ENCODE data around the gene AQP7.
"Not testable (repeated sequence)": the region's sequence is repeated elsewhere in the genome, so short reads cannot be mapped to it uniquely, and the experiment has no call there.

The AQP7 gene

GRCh38 chr9:33393581-33393980 is 8.8 kb downstream of the AQP7 start:
- no peak for DNase-seq

- not testable (repeated sequence) for DNase-seq
Observed at GRCh38 chr9:33392591-33393021, 9.8 kb downstream of the AQP7 start.

- DNase-seq: peak; percentile 17
Observed at GRCh38 chr9:33391111-33391771, 11.1 kb downstream of the AQP7 start.

- no peak for DNase-seq
Observed at GRCh38 chr9:33388110-33388994, 14.0 kb downstream of the AQP7 start.

- not testable (repeated sequence) for DNase-seq
Observed at GRCh38 chr9:33386998-33387397, 15.4 kb downstream of the AQP7 start.

- not testable (repeated sequence) for DNase-seq
Observed at GRCh38 chr9:33386641-33386996, 15.7 kb downstream of the AQP7 start.

- DNase-seq: not testable (repeated sequence)
Observed at GRCh38 chr9:33385979-33386640, 16.3 kb downstream of the AQP7 start.

- not testable (repeated sequence) for DNase-seq
Observed at GRCh38 chr9:33385536-33385935, 16.8 kb downstream of the AQP7 start.

GRCh38 chr9:33383396-33383795 is 19.0 kb downstream of the AQP7 start:
- DNase-seq: not testable (repeated sequence)

GRCh38 chr9:33382397-33382796 is 20.0 kb downstream of the AQP7 start:
- DNase-seq: not testable (repeated sequence)

GRCh38 chr9:33381231-33381791 is 21.1 kb downstream of the AQP7 start:
- DNase-seq: no peak

GRCh38 chr9:33380390-33381094 is 21.8 kb downstream of the AQP7 start:
- DNase-seq: no peak

- DNase-seq: no peak
Observed at GRCh38 chr9:33379666-33380389, 22.5 kb downstream of the AQP7 start.

GRCh38 chr9:33378121-33378795 is 24.1 kb downstream of the AQP7 start:
- no peak for DNase-seq

GRCh38 chr9:33377089-33377715 is 25.2 kb downstream of the AQP7 start:
- no peak for DNase-seq

GRCh38 chr9:33375841-33376321 is 26.5 kb downstream of the AQP7 start:
- no peak for DNase-seq

- peak; percentile 3 for DNase-seq
Observed at GRCh38 chr9:33375238-33375840, 27.0 kb downstream of the AQP7 start.

GRCh38 chr9:33374634-33375237 is 27.6 kb downstream of the AQP7 start:
- peak; percentile 79 for DNase-seq

GRCh38 chr9:33374190-33374589 is 28.2 kb downstream of the AQP7 start:
- no peak for DNase-seq

- DNase-seq: no peak
Observed at GRCh38 chr9:33372900-33373299, 29.5 kb downstream of the AQP7 start.
